Activated T-helper 1 cell treated with anti-CD3 and anti-CD28 coated beads, Interleukin-12 subunit alpha, Interleukin-12 subunit beta, Interleukin-2, Interleukin-4 antibody, amounts not matched to agents 30 ng/mL and 10 ng/mL and 1 ng/mL, durations not matched to agents 14 hours and 24 hours and 36 hours (primary cell): ENCODE results near the gene ATF3. TPM values are rescaled to one million over a fixed set of nuclear protein-coding genes. Genes with fewer than 3 reads are reported as not detected.
A peak's percentile ranks its signal among the peaks of the same experiment; 100 is the strongest.

Experiments
- DNase-seq: peaks from one replicate; pipeline ENCODE4 v3.0.0; 2021; ENCODE audit warnings: low spot score
- H3K27ac Mint-ChIP-seq: one replicate; pipeline ENCODE4 v1.8.0; 2021; ENCODE audit warnings: mild to moderate bottlenecking, mixed read lengths
- H3K27me3 Mint-ChIP-seq: one replicate; pipeline ENCODE4 v1.8.0; 2022; ENCODE audit warnings: mild to moderate bottlenecking, moderate library complexity, mixed read lengths; ENCODE audit not compliant: insufficient read depth
- H3K36me3 Mint-ChIP-seq: one replicate; pipeline ENCODE4 v1.8.0; 2021; ENCODE audit warnings: low read depth, mixed read lengths
- H3K4me1 Mint-ChIP-seq: one replicate; pipeline ENCODE4 v1.8.0; 2021; ENCODE audit warnings: low read depth, mixed read lengths
- H3K4me3 Mint-ChIP-seq: one replicate; pipeline ENCODE4 v1.8.0; 2021; ENCODE audit warnings: mild to moderate bottlenecking, moderate library complexity, mixed read lengths
- H3K9me3 Mint-ChIP-seq: one replicate; pipeline ENCODE4 v1.8.0; 2021; ENCODE audit warnings: mixed read lengths
- intact Hi-C: fragments of 100-400 bp; cut with micrococcal nuclease; formaldehyde crosslinking; loops from one replicate; pipeline ENCODE4 v1.15.1; 2024
- total RNA-seq: library from RNA; stranded (reverse); gene quantifications from 2 replicates; pipeline ENCODE4 v1.2.3, GENCODE V29; 2022

The ATF3 gene
- total RNA-seq, 1 donor from 2014 or later = 23.0 TPM

GRCh38 chr1:212614453-212615200 is 6.1 kb downstream of the ATF3 start:
- intact Hi-C loops = loop anchor here (5.0 kb wide), 1 partner anchor 383 kb away; no protein-coding TSS in a partner anchor
- Mint-ChIP-seq H3K4me1 (peaks cover 51% of the 10 kb centered on the region), H3K4me3 (no peak overlapping the region), H3K27ac (peak overlapping the region; percentile 69), H3K36me3 (peaks cover 54% of the 10 kb centered on the region), H3K27me3 (no peaks in the 10 kb centered on the region), H3K9me3 (no peaks in the 10 kb centered on the region)
- DNase-seq = no peak

- Mint-ChIP-seq H3K27me3 (no peaks in the 10 kb centered on the region), H3K4me3 (no peak overlapping the region), H3K9me3 (no peaks in the 10 kb centered on the region), H3K36me3 (peaks cover 57% of the 10 kb centered on the region), H3K27ac (no peak overlapping the region), H3K4me1 (peaks cover 46% of the 10 kb centered on the region)
- DNase-seq = no peak
- intact Hi-C loops = no loop called here
Observed at GRCh38 chr1:212615201-212615470, 6.6 kb downstream of the ATF3 start.

DNA sequence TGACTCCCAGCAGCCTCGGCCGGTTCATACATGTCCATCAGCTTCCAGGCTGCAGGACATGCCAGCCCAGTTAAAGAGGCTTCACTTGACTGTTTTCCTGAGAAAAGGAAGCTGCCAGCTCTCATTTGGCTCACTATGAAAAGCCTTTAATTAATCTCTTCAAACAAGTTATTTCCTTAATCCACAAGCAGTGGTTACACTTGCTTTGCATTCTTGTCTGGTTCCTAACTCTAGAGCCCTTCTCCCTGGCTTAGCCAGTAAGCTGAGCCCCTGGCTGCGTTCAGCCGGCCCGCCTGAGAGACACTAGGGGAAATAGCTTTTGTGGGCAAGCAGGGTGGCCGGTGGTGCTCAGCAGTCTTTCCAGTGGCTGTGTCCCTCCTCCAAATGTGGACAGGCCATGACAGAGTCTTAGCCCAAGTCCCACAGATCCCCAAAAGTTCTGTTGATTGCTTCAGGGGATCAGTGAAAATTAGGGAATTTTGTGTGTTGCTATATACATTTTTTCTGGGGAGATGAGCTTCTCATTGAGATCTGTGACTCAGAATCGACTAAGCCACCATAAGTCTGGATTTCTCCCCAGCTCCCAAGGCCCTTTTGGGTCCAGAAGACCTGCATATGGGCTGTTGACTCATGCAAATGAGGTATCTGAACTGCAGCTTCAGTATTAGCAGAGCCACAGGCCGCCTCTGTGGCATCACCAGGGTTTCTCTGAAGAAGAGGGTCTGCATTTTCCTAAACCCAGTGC is 10.1 kb downstream of the ATF3 start:
- DNase-seq = no peak
- peak overlapping the region; percentile 59 for H3K27ac Mint-ChIP-seq
- peaks cover 32% of the 10 kb centered on the region for H3K4me1 Mint-ChIP-seq
- intact Hi-C loops = no loop called here
- no peak overlapping the region for H3K4me3 Mint-ChIP-seq
- H3K9me3 Mint-ChIP-seq = no peaks in the 10 kb centered on the region
- peaks cover 60% of the 10 kb centered on the region for H3K36me3 Mint-ChIP-seq
- no peaks in the 10 kb centered on the region for H3K27me3 Mint-ChIP-seq

DNA sequence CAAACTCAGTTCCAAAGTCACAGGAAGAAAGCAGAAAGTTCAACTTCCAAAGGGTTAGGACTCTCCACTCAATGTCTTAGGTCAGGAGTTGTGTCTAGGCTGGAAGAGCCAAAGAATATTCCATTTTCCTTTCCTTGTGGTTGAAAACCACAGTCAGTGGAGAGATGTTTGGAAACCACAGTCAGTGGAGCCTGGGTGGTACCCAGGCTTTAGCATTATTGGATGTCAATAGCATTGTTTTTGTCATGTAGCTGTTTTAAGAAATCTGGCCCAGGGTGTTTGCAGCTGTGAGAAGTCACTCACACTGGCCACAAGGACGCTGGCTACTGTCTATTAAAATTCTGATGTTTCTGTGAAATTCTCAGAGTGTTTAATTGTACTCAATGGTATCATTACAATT is 11.7 kb downstream of the ATF3 start:
- Mint-ChIP-seq H3K27me3 (peaks cover 3% of the 10 kb centered on the region), H3K27ac (no peak overlapping the region), H3K4me3 (no peak overlapping the region), H3K9me3 (no peaks in the 10 kb centered on the region), H3K36me3 (peaks cover 52% of the 10 kb centered on the region), H3K4me1 (peaks cover 18% of the 10 kb centered on the region)
- intact Hi-C loops = no loop called here
- no peak for DNase-seq

DNA sequence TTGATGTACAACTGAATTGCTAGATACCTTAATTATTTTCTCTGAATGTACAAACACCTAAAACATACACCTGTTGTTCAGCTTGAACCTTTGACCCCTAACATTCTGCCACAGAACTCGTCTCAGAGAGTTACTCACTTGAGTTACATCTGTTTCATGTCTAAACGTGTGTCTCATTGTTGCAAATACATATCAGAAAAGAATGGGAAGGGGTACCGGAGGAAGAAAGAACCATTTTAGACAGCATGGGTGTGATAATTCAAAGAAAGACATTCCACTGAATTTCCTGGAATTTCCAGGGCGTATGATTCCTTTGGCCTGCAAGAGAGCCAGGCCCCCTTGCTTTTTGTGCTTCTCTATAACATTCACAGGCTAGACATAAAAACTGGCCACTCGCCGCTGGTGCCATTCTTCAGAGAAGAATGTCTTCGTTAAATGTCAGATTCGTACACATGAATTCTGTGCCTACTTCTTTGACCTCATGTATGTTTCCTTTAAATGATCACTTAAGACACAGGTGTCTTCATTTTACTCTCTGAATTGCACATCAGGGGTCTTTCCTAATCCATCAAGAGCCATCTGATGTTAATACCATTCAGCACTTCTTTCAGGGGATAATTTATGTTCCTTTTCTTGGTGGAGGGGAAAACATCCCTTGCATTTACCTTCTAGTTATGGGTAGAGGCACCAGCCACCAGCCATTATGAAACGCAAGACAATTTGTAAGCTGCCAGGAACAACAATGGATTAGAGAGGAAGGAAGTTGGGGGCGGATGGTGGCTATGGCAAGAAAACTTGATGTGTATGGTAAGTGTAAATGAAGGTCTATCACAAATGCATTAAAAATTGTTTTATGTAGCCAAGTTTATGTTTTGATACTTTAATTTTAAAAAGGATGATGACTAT is 12.7 kb downstream of the ATF3 start:
- H3K4me3 Mint-ChIP-seq = no peak overlapping the region
- no peak overlapping the region for H3K27ac Mint-ChIP-seq
- intact Hi-C loops = no loop called here
- H3K27me3 Mint-ChIP-seq = peaks cover 3% of the 10 kb centered on the region
- no peak for DNase-seq
- peaks cover 18% of the 10 kb centered on the region for H3K4me1 Mint-ChIP-seq
- peaks cover 46% of the 10 kb centered on the region for H3K36me3 Mint-ChIP-seq
- H3K9me3 Mint-ChIP-seq = no peaks in the 10 kb centered on the region

- Mint-ChIP-seq H3K9me3 (no peaks in the 10 kb centered on the region), H3K27ac (no peak overlapping the region), H3K27me3 (peaks cover 4% of the 10 kb centered on the region), H3K36me3 (peaks cover 41% of the 10 kb centered on the region), H3K4me1 (peaks cover 18% of the 10 kb centered on the region), H3K4me3 (no peak overlapping the region)
- intact Hi-C loops = no loop called here
- DNase-seq = no peak
Observed at GRCh38 chr1:212621949-212622305, 13.4 kb downstream of the ATF3 start.

DNA sequence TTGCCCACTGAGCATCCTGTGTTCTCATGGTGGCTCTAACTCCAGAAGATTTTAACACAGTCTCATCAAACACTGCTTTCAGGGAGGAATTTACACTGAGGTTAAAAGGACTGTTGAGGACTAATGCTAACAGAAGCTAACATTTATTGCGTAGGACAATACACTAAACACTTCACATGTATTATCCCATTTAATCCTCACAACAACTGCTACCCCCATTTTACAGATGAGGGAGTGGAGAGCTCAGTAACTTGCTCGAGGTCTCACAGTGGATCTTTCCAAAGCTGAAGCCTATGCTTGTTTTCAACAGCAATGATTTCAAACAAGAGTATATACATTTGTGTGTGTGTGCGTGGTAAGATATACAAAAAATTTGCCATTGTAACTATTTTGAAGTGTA is 13.9 kb downstream of the ATF3 start:
- H3K27ac Mint-ChIP-seq = peak overlapping the region; percentile 50
- intact Hi-C loops = no loop called here

DNA sequence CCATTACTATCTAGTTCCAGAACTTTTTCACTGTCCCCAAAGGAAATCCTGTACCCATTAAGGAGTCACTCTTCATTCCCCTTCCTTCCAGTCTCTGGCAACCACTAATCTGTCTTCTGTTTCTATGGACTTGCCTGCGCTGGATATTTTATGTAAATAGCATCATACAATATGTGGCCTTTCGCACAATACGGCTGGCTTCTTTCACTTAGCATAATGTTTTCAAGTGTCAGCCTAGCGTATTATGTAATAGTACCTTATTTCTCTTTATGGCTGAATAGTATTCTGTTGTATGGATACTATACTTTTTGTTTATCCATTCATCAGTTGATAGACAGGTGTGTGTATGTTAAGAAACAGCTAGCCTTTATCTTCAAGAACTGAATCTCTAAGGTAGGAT is 14.3 kb downstream of the ATF3 start:
- H3K27me3 Mint-ChIP-seq = peaks cover 10% of the 10 kb centered on the region
- intact Hi-C loops = no loop called here

More for the DNA sequence above, 13.9 kb downstream of the ATF3 start:
- no peak for DNase-seq
- Mint-ChIP-seq H3K4me3 (no peak overlapping the region), H3K36me3 (peaks cover 38% of the 10 kb centered on the region), H3K9me3 (no peaks in the 10 kb centered on the region), H3K27me3 (peaks cover 10% of the 10 kb centered on the region), H3K4me1 (peaks cover 18% of the 10 kb centered on the region)

GRCh38 chr1:212623603-212624002 is 15.0 kb downstream of the ATF3 start:
- H3K27me3 Mint-ChIP-seq = peaks cover 10% of the 10 kb centered on the region
- peaks cover 18% of the 10 kb centered on the region for H3K4me1 Mint-ChIP-seq
- no peak overlapping the region for H3K27ac Mint-ChIP-seq
- H3K36me3 Mint-ChIP-seq = peaks cover 28% of the 10 kb centered on the region
- no peak overlapping the region for H3K4me3 Mint-ChIP-seq
- H3K9me3 Mint-ChIP-seq = no peaks in the 10 kb centered on the region
- DNase-seq = no peak
- intact Hi-C loops = no loop called here

More for the DNA sequence above, 14.3 kb downstream of the ATF3 start:
- no peak overlapping the region for H3K27ac Mint-ChIP-seq
- no peaks in the 10 kb centered on the region for H3K9me3 Mint-ChIP-seq
- peaks cover 18% of the 10 kb centered on the region for H3K4me1 Mint-ChIP-seq
- no peak for DNase-seq
- peaks cover 35% of the 10 kb centered on the region for H3K36me3 Mint-ChIP-seq
- H3K4me3 Mint-ChIP-seq = no peak overlapping the region

- Mint-ChIP-seq H3K4me3 (no peak overlapping the region), H3K27me3 (peaks cover 10% of the 10 kb centered on the region), H3K27ac (no peak overlapping the region), H3K36me3 (peaks cover 18% of the 10 kb centered on the region), H3K9me3 (no peaks in the 10 kb centered on the region), H3K4me1 (peaks cover 18% of the 10 kb centered on the region)
- intact Hi-C loops = no loop called here
- DNase-seq = no peak
Observed at GRCh38 chr1:212624976-212625501, 16.5 kb downstream of the ATF3 start.

- DNase-seq = no peak
- Mint-ChIP-seq H3K27me3 (peaks cover 10% of the 10 kb centered on the region), H3K4me3 (no peak overlapping the region), H3K27ac (no peak overlapping the region), H3K36me3 (peaks cover 12% of the 10 kb centered on the region), H3K9me3 (no peaks in the 10 kb centered on the region), H3K4me1 (peaks cover 16% of the 10 kb centered on the region)
- intact Hi-C loops = no loop called here
Observed at GRCh38 chr1:212625781-212626450, 17.4 kb downstream of the ATF3 start.

- Mint-ChIP-seq H3K27me3 (peaks cover 10% of the 10 kb centered on the region), H3K27ac (no peak overlapping the region), H3K9me3 (no peaks in the 10 kb centered on the region), H3K4me3 (no peak overlapping the region), H3K4me1 (no peaks in the 10 kb centered on the region), H3K36me3 (peaks cover under 1% of the 10 kb centered on the region)
- DNase-seq = no peak
- intact Hi-C loops = no loop called here
Observed at GRCh38 chr1:212628046-212628445, 19.5 kb downstream of the ATF3 start.
